ENCODE data around the gene CCDC85C. TPM values are rescaled to one million over a fixed set of nuclear protein-coding genes. Genes with fewer than 3 reads are reported as not detected.

CCDC85C gene
- total RNA-seq, 1 experiment from 2014 or later: 42.3 TPM

GRCh38 chr14:99467336-99468078 is 136.5 kb downstream of the CCDC85C start:
- H4K20me1 ChIP-seq (ENCODE audit: insufficient read depth): no peaks in the 10 kb centered on the region
- intact Hi-C loops (cut with micrococcal nuclease): no loop called here
- DNase-seq (ENCODE audit: low read depth, low spot score): no peak
- H2AFZ ChIP-seq (ENCODE audit: low read depth, low read length, poor library complexity, severe bottlenecking): no peak overlapping the region
- ChIA-PET RAD21 (ENCODE audit: low non-redundant PET in 1 of 2, low total read pairs in 2 of 2, uncharacterized antibody in 2 of 2, unreplicated experiment in 2 of 2) (no interaction called here), POLR2A (interaction anchor here (1.4 kb wide), 1 partner anchor 14 kb away, joined by 4 read pairs; the partner anchor contains the start of genes CCNK and SETD3), CTCF (no interaction called here)
- H3K9ac ChIP-seq (ENCODE audit: low read length): no peak overlapping the region
- peaks cover 0 to 9% of the 10 kb centered on the region in 2 experiments; a peak in 2 of 4 replicates for H3K36me3 ChIP-seq (ENCODE audit: control insufficient read depth in 1 of 2, insufficient read depth in 2 of 2, low read length in 2 of 2)
- no peak overlapping the region for H3K4me3 ChIP-seq (replicated peaks in 1 of 2; ENCODE audit: low read depth in 1 of 2, low read length in 2 of 2)
- no TSS peak for BruUV-seq (replicated peaks)
- ATAC-seq: no peak
- no peak for TF ChIP-seq EZH2phosphoT487 (IDR thresholded peaks at IDR 0.05; ENCODE audit: borderline replicate concordance)
- TF ChIP-seq JUND (IDR thresholded peaks at IDR 0.05): no peak
- no peak for TF ChIP-seq ZNF274 (IDR thresholded peaks at IDR 0.05; ENCODE audit: low read depth, low read length)
- no peak for TF ChIP-seq SIN3A (IDR thresholded peaks at IDR 0.05; ENCODE audit: low read depth)
- TF ChIP-seq EZH2 (IDR thresholded peaks at IDR 0.05): no peak
- no peak for TF ChIP-seq SRF (IDR thresholded peaks at IDR 0.05; ENCODE audit: low read depth)
- TF ChIP-seq TCF7L2 (IDR thresholded peaks at IDR 0.05; ENCODE audit: borderline replicate concordance, extremely low read depth, insufficient read depth, insufficient read length): no peak
- TF ChIP-seq YY1 (IDR thresholded peaks at IDR 0.05; ENCODE audit: extremely low read depth, insufficient replicate concordance, low read depth, low read length): no peak
- no peak for TF ChIP-seq CEBPB (IDR thresholded peaks at IDR 0.05; ENCODE audit: low read depth)
- no peak for TF ChIP-seq ELF1 (IDR thresholded peaks at IDR 0.05; ENCODE audit: borderline replicate concordance, low read depth)
- no peak for TF ChIP-seq CTCF (IDR thresholded peaks at IDR 0.05 in 2 of 3, conservative IDR thresholded peaks at IDR 0.05 in 1 of 3; ENCODE audit: borderline replicate concordance in 1 of 3, insufficient read depth in 1 of 3, low read depth in 2 of 3, low read length in 2 of 3)
- H3K4me1 ChIP-seq (ENCODE audit: control insufficient read depth in 1 of 2, insufficient read depth in 2 of 2, low read length in 2 of 2): no peaks in the 10 kb centered on the region
- peaks cover 52% of the 10 kb centered on the region for H3K79me2 ChIP-seq (ENCODE audit: insufficient read depth, low read length)
- H3K27ac ChIP-seq (ENCODE audit: low read depth, low read length): no peak overlapping the region
- no peaks in the 10 kb centered on the region for H3K9me3 ChIP-seq (ENCODE audit: control insufficient read depth in 1 of 2, insufficient read depth in 1 of 2, low read depth in 1 of 2, low read length in 2 of 2)
- no peaks in the 10 kb centered on the region for H3K9me2 ChIP-seq (ENCODE audit: insufficient read depth)
- no peaks in the 10 kb centered on the region for H3K27me3 ChIP-seq (ENCODE audit: insufficient read depth, low read length)
- H3K4me2 ChIP-seq (ENCODE audit: low read length): no peak overlapping the region

Measured in HCT116 (cell line).